ENCODE results near the gene RRH.

DNA sequence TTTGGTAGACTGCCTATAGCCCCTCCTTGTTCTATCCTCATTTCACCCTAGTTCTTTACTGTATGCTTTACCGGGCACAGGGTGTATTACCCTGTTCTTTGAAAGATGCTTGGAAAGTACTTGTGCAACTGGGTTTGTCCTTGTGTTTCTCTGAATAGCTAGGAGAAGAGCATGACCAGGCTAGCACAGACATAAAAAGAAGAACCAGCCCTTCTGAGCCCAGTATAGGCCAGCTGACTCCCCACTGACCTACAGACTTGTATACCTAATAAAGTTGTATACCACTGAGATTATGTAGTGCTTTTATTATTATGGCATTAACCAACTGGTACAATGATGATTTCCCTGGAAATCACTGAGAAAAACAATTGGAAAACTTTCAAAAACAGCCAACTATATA, 40.9 kb upstream of the RRH start:
- TF ChIP-seq, protein P1, sequence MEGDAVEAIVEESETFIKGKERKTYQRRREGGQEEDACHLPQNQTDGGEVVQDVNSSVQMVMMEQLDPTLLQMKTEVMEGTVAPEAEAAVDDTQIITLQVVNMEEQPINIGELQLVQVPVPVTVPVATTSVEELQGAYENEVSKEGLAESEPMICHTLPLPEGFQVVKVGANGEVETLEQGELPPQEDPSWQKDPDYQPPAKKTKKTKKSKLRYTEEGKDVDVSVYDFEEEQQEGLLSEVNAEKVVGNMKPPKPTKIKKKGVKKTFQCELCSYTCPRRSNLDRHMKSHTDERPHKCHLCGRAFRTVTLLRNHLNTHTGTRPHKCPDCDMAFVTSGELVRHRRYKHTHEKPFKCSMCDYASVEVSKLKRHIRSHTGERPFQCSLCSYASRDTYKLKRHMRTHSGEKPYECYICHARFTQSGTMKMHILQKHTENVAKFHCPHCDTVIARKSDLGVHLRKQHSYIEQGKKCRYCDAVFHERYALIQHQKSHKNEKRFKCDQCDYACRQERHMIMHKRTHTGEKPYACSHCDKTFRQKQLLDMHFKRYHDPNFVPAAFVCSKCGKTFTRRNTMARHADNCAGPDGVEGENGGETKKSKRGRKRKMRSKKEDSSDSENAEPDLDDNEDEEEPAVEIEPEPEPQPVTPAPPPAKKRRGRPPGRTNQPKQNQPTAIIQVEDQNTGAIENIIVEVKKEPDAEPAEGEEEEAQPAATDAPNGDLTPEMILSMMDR (IDR thresholded peaks at IDR 0.05): no peak
- no peak for TF ChIP-seq EZH2 (IDR thresholded peaks at IDR 0.05; ENCODE audit: borderline replicate concordance, insufficient read depth, low read depth, low read length, poor library complexity, severe bottlenecking)
